Measurements from ENCODE around the gene TEX12.
"Not testable (repeated sequence)": the region's sequence is repeated elsewhere in the genome, so short reads cannot be mapped to it uniquely, and the experiment has no call there.

Gene TEX12

GRCh38 chr11:112165049-112165448 is 2.1 kb upstream of the TEX12 start:
- no peak for DNase-seq

GRCh38 chr11:112166562-112166961 is 610 bp upstream of the TEX12 start:
- no peak for DNase-seq

- DNase-seq = no peak
Observed at GRCh38 chr11:112172362-112172994, 5.3 kb downstream of the TEX12 start.

GRCh38 chr11:112173152-112173551 is 6.0 kb downstream of the TEX12 start:
- no peak for DNase-seq

GRCh38 chr11:112174789-112175598 is 7.8 kb downstream of the TEX12 start, which contains the start of gene BCO2:
TSS of gene BCO2 (plus strand) at chr11:112175512. CDS start at chr11:112175602, 90 bp downstream.
- no peak for DNase-seq

GRCh38 chr11:112175599-112175952 is 8.4 kb downstream of the TEX12 start:
- DNase-seq = no peak

- no peak for DNase-seq
Observed at GRCh38 chr11:112176077-112176476, 8.9 kb downstream of the TEX12 start.

GRCh38 chr11:112177589-112177988 is 10.4 kb downstream of the TEX12 start:
- no peak for DNase-seq

GRCh38 chr11:112178428-112178827 is 11.3 kb downstream of the TEX12 start:
- no peak for DNase-seq

GRCh38 chr11:112178936-112179335 is 11.8 kb downstream of the TEX12 start:
- no peak for DNase-seq

GRCh38 chr11:112179601-112180000 is 12.4 kb downstream of the TEX12 start:
- no peak for DNase-seq

GRCh38 chr11:112182867-112183266 is 15.7 kb downstream of the TEX12 start:
- DNase-seq = no peak

GRCh38 chr11:112185883-112186282 is 18.7 kb downstream of the TEX12 start:
- DNase-seq = no peak

GRCh38 chr11:112186304-112186703 is 19.1 kb downstream of the TEX12 start:
- DNase-seq = no peak

GRCh38 chr11:112195113-112195512 is 27.9 kb downstream of the TEX12 start:
- DNase-seq = not testable (repeated sequence)

GRCh38 chr11:112195951-112196351 is 28.8 kb downstream of the TEX12 start:
- no peak for DNase-seq

- DNase-seq = no peak
Observed at GRCh38 chr11:112196519-112197087, 29.4 kb downstream of the TEX12 start.

- DNase-seq = not testable (repeated sequence)
Observed at GRCh38 chr11:112199101-112199500, 31.9 kb downstream of the TEX12 start.

- no peak for DNase-seq
Observed at GRCh38 chr11:112200252-112200651, 33.1 kb downstream of the TEX12 start.

GRCh38 chr11:112206071-112206470 is 38.9 kb downstream of the TEX12 start:
- no peak for DNase-seq

- no peak for DNase-seq
Observed at GRCh38 chr11:112210890-112211289, 43.7 kb downstream of the TEX12 start.

GRCh38 chr11:112211536-112211935 is 44.4 kb downstream of the TEX12 start:
- DNase-seq = no peak

- no peak for DNase-seq
Observed at GRCh38 chr11:112212290-112212689, 45.1 kb downstream of the TEX12 start.

GRCh38 chr11:112212710-112213109 is 45.5 kb downstream of the TEX12 start:
- DNase-seq = no peak
